Adrenal gland (tissue), 5 donors: ENCODE data around the gene ZNF296.

Experiments
- CTCF ChIP-seq, 6 experiments: fragments of 450-650 bp in 4 of 6; fragments of 200-600 bp in 2 of 6; sonication (generic) in 1 of 6; IDR thresholded peaks; 1 replicate in 5 of 6; 2 replicates in 1 of 6; pipeline versions ENCODE4 v1.5.1 to v1.8.0; 2016 to 2021; ENCODE audit warnings: antibody characterized with exemption in 6 of 6, mild to moderate bottlenecking in 2 of 6, moderate library complexity in 1 of 6
- POLR2A ChIP-seq, 2 donors: fragments of 450-650 bp; IDR thresholded peaks; one replicate each; pipeline ENCODE4 v1.6.1; 2017; ENCODE audit warnings: antibody characterized with exemption in 2 of 2, mild to moderate bottlenecking in 2 of 2, moderate library complexity in 1 of 2
- donor health status: DM: no; HTN: no; CAD: no.

GRCh38 chr19:45057444-45057843, 18.8 kb downstream of the ZNF296 start:
- TF ChIP-seq CTCF (IDR thresholded peaks at IDR 0.05) (no peak), POLR2A (IDR thresholded peaks at IDR 0.05) (no peak)
